Fibroblast of pulmonary artery (primary cell): ENCODE data around the gene CASQ2.

Experiments used
- DNase-seq: peaks from one replicate; pipeline ENCODE4 v3.0.0-alpha.2; 2010; ENCODE audit warnings: low read depth
- H3K4me3 ChIP-seq: replicated peaks from 2 replicates; pipeline ENCODE4 v1.5.1; 2011; ENCODE audit warnings: low read depth, mild to moderate bottlenecking, control low read depth, low read length, moderate library complexity
- TF ChIP-seq, protein P1 (sequence below): IDR thresholded peaks from 2 replicates; pipeline ENCODE4 v1.5.1; 2011; ENCODE audit warnings: mild to moderate bottlenecking, control low read depth, low read length, inconsistent platforms; ENCODE audit errors: missing control alignments

The CASQ2 gene

DNA sequence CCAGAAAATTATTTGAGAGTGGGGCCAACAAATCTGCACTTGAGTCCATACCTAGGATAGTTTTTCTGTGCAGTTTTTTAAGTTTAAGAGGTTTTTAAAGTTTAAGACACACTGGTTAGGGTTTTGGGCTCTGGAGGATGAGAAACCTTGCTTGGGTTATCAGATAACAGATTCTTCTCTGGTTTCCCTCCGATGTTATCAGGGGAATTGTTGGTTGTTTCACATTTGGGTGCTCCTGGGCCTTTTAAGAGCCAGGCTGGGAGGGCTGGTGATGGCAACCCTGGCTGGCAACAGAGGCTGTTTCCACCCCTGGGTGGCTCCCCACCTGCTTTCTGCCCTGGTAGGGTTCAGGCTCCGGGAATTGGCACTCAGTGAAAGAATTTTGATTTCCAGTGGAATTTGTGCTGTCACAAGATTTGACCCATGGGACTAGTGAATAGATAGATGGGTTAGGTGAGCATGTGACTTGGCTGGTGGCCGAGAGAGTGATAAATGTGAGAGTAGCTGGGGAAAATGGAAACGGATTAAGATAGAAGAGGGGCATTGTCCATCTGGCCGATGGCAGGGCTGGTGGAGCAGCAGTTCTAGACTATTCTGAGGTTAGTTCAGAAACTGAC lies 111.9 kb downstream of the CASQ2 start:
- no peak for DNase-seq
- TF ChIP-seq, protein P1, sequence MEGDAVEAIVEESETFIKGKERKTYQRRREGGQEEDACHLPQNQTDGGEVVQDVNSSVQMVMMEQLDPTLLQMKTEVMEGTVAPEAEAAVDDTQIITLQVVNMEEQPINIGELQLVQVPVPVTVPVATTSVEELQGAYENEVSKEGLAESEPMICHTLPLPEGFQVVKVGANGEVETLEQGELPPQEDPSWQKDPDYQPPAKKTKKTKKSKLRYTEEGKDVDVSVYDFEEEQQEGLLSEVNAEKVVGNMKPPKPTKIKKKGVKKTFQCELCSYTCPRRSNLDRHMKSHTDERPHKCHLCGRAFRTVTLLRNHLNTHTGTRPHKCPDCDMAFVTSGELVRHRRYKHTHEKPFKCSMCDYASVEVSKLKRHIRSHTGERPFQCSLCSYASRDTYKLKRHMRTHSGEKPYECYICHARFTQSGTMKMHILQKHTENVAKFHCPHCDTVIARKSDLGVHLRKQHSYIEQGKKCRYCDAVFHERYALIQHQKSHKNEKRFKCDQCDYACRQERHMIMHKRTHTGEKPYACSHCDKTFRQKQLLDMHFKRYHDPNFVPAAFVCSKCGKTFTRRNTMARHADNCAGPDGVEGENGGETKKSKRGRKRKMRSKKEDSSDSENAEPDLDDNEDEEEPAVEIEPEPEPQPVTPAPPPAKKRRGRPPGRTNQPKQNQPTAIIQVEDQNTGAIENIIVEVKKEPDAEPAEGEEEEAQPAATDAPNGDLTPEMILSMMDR = no peak
- H3K4me3 ChIP-seq = no peak overlapping the region

- no peak overlapping the region for H3K4me3 ChIP-seq
- TF ChIP-seq, protein P1 = no peak
- DNase-seq = no peak
Observed at GRCh38 chr1:115655916-115656315, 112.6 kb downstream of the CASQ2 start.

DNA sequence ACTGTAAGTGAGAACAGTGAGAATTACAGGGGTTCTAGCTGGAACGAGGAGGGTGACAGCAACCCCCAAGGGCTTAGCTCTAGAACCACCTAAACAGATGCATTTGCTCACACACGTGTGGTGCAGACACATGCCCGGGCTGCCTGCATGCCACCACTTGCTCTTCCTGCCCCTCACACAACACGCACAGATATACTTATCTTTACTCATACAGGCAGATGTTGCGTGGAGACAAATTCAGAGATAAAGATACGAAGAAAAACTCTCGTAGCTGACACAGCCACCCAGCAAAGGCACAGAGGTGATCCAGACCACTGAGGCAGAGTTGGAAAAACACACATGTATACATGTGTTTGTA lies 113.2 kb downstream of the CASQ2 start:
- no peak overlapping the region for H3K4me3 ChIP-seq
- DNase-seq = no peak
- TF ChIP-seq, protein P1 = no peak

- H3K4me3 ChIP-seq = no peak overlapping the region
- TF ChIP-seq, protein P1 = no peak
- peak; percentile 54 for DNase-seq
Observed at GRCh38 chr1:115654663-115655305, 113.7 kb downstream of the CASQ2 start.

- H3K4me3 ChIP-seq = no peak overlapping the region
- DNase-seq = no peak
- TF ChIP-seq, protein P1 = no peak
Observed at GRCh38 chr1:115654125-115654524, 114.4 kb downstream of the CASQ2 start.

- no peak overlapping the region for H3K4me3 ChIP-seq
- no peak for DNase-seq
- TF ChIP-seq, protein P1 = no peak
Observed at GRCh38 chr1:115652236-115652788, 116.2 kb downstream of the CASQ2 start.
